OCI-LY7 (cell line): ENCODE measurements around the gene TKFC. TPM values are rescaled to one million over a fixed set of nuclear protein-coding genes. Genes with fewer than 3 reads are reported as not detected.

Experiments used
- BruUV-seq: library from RNA; stranded (reverse); fragments of 400-500 nt; replicated peaks from 2 replicates; lab custom pipeline; 2021; lab: Mats Ljungman, UMichigan
- CTCF ChIA-PET: fragments of 300-600 bp; sonication (Branson Sonifier 250); formaldehyde crosslinking; loops from one replicate; lab custom pipeline; 2022; ENCODE audit warnings: antibody characterized with exemption; ENCODE audit not compliant: unreplicated experiment; lab: Charles Lee
- POLR2A ChIA-PET: fragments of 300-600 bp; sonication (Branson Sonifier 250); formaldehyde crosslinking; loops from one replicate; lab custom pipeline; 2022; ENCODE audit warnings: antibody characterized with exemption; lab: Charles Lee
- DNase-seq: peaks from one replicate; pipeline ENCODE4 v3.0.0-alpha.2; 2015; ENCODE audit warnings: low spot score
- H2AFZ ChIP-seq: fragments of 200-600 bp; sonication (generic), shearing (Covaris generic); 2 replicates; pipeline ENCODE4 v1.6.1; 2014; ENCODE audit warnings: mild to moderate bottlenecking, antibody characterized with exemption, low read length, moderate library complexity
- H3K27ac ChIP-seq: fragments of 200-600 bp; sonication (generic); 2 replicates; pipeline ENCODE4 v1.5.1; 2014; ENCODE audit warnings: mixed run types, low read depth, mild to moderate bottlenecking, moderate library complexity, low read length, inconsistent platforms; ENCODE audit not compliant: poor library complexity, severe bottlenecking
- H3K36me3 ChIP-seq: fragments of 200-600 bp; sonication (generic); 2 replicates; pipeline ENCODE4 v1.6.1; 2014; ENCODE audit warnings: mild to moderate bottlenecking, antibody characterized with exemption, low read length, moderate library complexity, mixed read lengths; ENCODE audit not compliant: insufficient read depth
- H3K4me1 ChIP-seq: fragments of 200-600 bp; sonication (generic); 2 replicates; pipeline ENCODE4 v1.5.1; 2014; ENCODE audit warnings: mild to moderate bottlenecking, low read length; ENCODE audit not compliant: insufficient read depth, poor library complexity, severe bottlenecking
- H3K4me2 ChIP-seq: fragments of 200-600 bp; sonication (generic); 2 replicates; pipeline ENCODE4 v1.6.1; 2014; ENCODE audit warnings: mild to moderate bottlenecking, low read length
- H3K4me3 ChIP-seq: fragments of 200-600 bp; sonication (generic); 2 replicates; pipeline ENCODE4 v1.5.1; 2014; ENCODE audit warnings: mild to moderate bottlenecking, low read depth, low read length; ENCODE audit not compliant: poor library complexity, severe bottlenecking
- H3K79me2 ChIP-seq: fragments of 200-600 bp; sonication (generic); 2 replicates; pipeline ENCODE4 v1.6.1; 2016; ENCODE audit warnings: low read depth, mild to moderate bottlenecking, low read length, moderate library complexity, mixed read lengths; ENCODE audit not compliant: insufficient read depth
- H3K9me2 ChIP-seq: fragments of 200-600 bp; sonication (generic); 2 replicates; pipeline ENCODE4 v1.6.1; 2016; ENCODE audit warnings: mild to moderate bottlenecking, low read length, mixed read lengths; ENCODE audit not compliant: insufficient read depth
- H3K9me3 ChIP-seq: fragments of 200-600 bp; sonication (generic); 2 replicates; pipeline ENCODE4 v1.6.1; 2014; ENCODE audit warnings: mild to moderate bottlenecking, mixed run types, low read length, mixed read lengths
- H4K20me1 ChIP-seq: fragments of 200-600 bp; sonication (generic); 2 replicates; pipeline ENCODE4 v1.6.1; 2014; ENCODE audit warnings: mild to moderate bottlenecking, antibody characterized with exemption, low read length, moderate library complexity, mixed read lengths; ENCODE audit not compliant: insufficient read depth
- CTCF ChIP-seq: fragments of 200-600 bp; sonication (generic); conservative IDR thresholded peaks from 2 replicates; pipeline ENCODE4 v1.5.1; 2014; ENCODE audit warnings: mild to moderate bottlenecking, antibody characterized with exemption, low read length, moderate library complexity, mixed read lengths
- EZH2phosphoT487 ChIP-seq: fragments of 200-600 bp; sonication (generic); IDR thresholded peaks from 2 replicates; pipeline ENCODE4 v1.6.1; 2018; ENCODE audit warnings: low read depth, borderline replicate concordance, mild to moderate bottlenecking, mixed run types, antibody characterized with exemption, low read length, moderate library complexity, mixed read lengths
- intact Hi-C: fragments of 100-400 bp; cut with micrococcal nuclease; formaldehyde crosslinking; loops from one replicate; pipeline ENCODE4 v1.10.0; 2022; ENCODE audit not compliant: unreplicated experiment
- total RNA-seq, 2 experiments: library from RNA; depleted of rRNA in 1 of 2; stranded (reverse); fragments of >200 nt in 1 of 2; shearing (Covaris generic) in 1 of 2; gene quantifications; 2 replicates each; pipeline ENCODE4 v1.2.3, GENCODE V29; 2014 to 2022

Gene TKFC
- total RNA-seq, 2 experiments from 2014 or later = 77.8 to 166 TPM

DNA sequence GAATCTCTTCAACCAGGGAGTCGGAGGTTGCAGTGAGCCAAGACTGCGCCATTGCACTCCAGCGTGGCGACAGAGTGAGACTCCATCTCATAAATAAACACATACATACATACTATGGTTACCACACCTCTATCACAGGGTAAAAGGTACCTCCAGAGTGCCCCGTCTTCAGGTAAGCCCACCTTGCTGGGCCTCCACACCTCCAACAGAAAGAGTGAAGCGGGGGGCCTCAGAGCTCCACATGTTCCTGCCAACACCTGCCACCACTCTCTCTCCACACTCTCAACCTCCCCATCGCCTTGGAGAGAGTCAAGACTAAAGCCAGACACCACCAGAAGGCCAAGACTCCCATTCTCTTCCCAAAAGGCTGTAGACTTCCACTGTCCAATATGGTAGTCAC lies 27.6 kb upstream of the TKFC start:
- Histone ChIP-seq H3K79me2 (no peaks in the 10 kb centered on the region), H3K4me1 (no peaks in the 10 kb centered on the region), H3K9me3 (no peaks in the 10 kb centered on the region), H3K9me2 (no peaks in the 10 kb centered on the region), H3K36me3 (peaks cover 98% of the 10 kb centered on the region), H4K20me1 (no peaks in the 10 kb centered on the region; the same call in 1 of the 2 replicates), H3K4me2 (no peak overlapping the region), H2AFZ (no peak overlapping the region), H3K27ac (no peak overlapping the region), H3K4me3 (no peak overlapping the region)
- intact Hi-C loops = no loop called here
- DNase-seq = no peak
- POLR2A ChIA-PET = interaction anchor here (0.7 to 0.8 kb wide), 3 partner anchors 11 to 1046 kb away, joined by 3 read pairs; no protein-coding TSS in a partner anchor
- no TSS peak for BruUV-seq
- CTCF ChIA-PET = no interaction called here
- TF ChIP-seq EZH2phosphoT487 = no peak
- no peak for TF ChIP-seq CTCF

GRCh38 chr11:61306221-61306620 lies 26.8 kb upstream of the TKFC start:
- Histone ChIP-seq H3K4me3 (no peak overlapping the region), H3K9me2 (no peaks in the 10 kb centered on the region), H3K9me3 (no peaks in the 10 kb centered on the region), H2AFZ (no peak overlapping the region), H3K36me3 (peaks cover 98% of the 10 kb centered on the region), H3K79me2 (no peaks in the 10 kb centered on the region), H3K27ac (no peak overlapping the region), H3K4me1 (no peaks in the 10 kb centered on the region), H4K20me1 (no peaks in the 10 kb centered on the region; the same call in 1 of the 2 replicates), H3K4me2 (no peak overlapping the region)
- ChIA-PET CTCF (no interaction called here), POLR2A (no interaction called here)
- no peak for TF ChIP-seq EZH2phosphoT487
- TF ChIP-seq CTCF = no peak
- intact Hi-C loops = no loop called here
- BruUV-seq = no TSS peak
- no peak for DNase-seq

DNA sequence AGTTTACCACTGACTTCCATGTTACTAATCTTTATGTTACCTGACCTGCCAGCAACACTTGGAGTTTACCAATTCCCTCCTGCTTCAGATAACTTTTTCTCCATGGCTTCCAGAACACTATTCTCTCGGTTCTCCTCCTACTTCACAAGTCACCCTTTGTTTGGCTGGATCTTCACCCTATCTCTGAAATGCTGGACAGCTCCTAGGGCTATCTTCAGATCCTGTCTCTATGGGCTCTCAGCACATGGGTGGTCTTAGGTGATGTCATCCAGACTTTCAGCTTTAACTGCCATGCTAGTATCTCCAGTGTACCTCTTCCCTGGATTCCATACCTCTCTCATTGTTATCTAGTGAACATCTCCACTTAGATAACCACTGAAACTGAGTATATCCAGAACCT lies 25.7 kb upstream of the TKFC start:
- Histone ChIP-seq H3K4me2 (no peak overlapping the region), H3K79me2 (no peaks in the 10 kb centered on the region), H3K4me3 (no peak overlapping the region), H3K9me3 (no peaks in the 10 kb centered on the region), H3K4me1 (no peaks in the 10 kb centered on the region), H3K9me2 (no peaks in the 10 kb centered on the region), H3K27ac (no peak overlapping the region), H3K36me3 (peaks cover 98% of the 10 kb centered on the region), H2AFZ (no peak overlapping the region), H4K20me1 (no peaks in the 10 kb centered on the region)
- BruUV-seq = no TSS peak
- ChIA-PET CTCF (no interaction called here), POLR2A (no interaction called here)
- intact Hi-C loops = no loop called here
- TF ChIP-seq EZH2phosphoT487 (no peak), CTCF (no peak)
- no peak for DNase-seq
